GM13976 (cell line): ENCODE results near the gene KRT71.

ENCODE experiments used
- DNase-seq: peaks from one replicate; pipeline ENCODE4 v3.0.0; 2012; ENCODE audit warnings: low spot score
- in situ Hi-C: fragments of 300-500 bp; cut with MboI; formaldehyde crosslinking; loops from one replicate; pipeline ENCODE4 v1.12.0; 2022; ENCODE audit warnings: low sequenced_read_pairs, mixed read lengths, inconsistent platforms; ENCODE audit not compliant: unreplicated experiment
- TF ChIP-seq, protein P1 (sequence below): IDR thresholded peaks from 2 replicates; pipeline ENCODE4 v1.5.1; 2012; ENCODE audit warnings: borderline replicate concordance, mild to moderate bottlenecking; ENCODE audit not compliant: insufficient read depth; ENCODE audit errors: extremely low read depth, missing control alignments, control extremely low read depth

KRT71 gene

DNA sequence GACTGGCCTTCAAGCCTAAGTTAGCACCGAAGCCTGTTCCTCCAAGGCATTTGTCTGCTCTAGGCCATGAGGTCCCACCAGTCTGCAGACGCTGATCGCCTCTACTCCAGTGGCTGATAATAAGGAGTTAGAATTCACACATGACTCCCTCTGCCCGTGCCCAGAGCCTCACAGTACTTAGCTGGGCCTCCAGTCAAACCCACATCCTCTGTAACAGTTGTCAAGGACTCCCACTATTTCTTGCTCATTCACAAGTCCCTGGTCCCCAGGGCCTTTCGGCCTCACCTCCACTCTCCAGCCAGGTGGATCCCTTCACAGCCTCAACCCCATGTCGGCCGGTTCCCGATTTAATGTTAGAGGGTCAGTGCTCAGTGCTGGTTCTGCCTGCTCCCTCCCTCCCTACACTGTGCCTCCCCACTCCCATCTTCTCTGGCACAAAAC lies 26.4 kb downstream of the KRT71 start:
- TF ChIP-seq, protein P1, sequence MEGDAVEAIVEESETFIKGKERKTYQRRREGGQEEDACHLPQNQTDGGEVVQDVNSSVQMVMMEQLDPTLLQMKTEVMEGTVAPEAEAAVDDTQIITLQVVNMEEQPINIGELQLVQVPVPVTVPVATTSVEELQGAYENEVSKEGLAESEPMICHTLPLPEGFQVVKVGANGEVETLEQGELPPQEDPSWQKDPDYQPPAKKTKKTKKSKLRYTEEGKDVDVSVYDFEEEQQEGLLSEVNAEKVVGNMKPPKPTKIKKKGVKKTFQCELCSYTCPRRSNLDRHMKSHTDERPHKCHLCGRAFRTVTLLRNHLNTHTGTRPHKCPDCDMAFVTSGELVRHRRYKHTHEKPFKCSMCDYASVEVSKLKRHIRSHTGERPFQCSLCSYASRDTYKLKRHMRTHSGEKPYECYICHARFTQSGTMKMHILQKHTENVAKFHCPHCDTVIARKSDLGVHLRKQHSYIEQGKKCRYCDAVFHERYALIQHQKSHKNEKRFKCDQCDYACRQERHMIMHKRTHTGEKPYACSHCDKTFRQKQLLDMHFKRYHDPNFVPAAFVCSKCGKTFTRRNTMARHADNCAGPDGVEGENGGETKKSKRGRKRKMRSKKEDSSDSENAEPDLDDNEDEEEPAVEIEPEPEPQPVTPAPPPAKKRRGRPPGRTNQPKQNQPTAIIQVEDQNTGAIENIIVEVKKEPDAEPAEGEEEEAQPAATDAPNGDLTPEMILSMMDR, result no peak
- in situ Hi-C loops, result no loop called here
- DNase-seq, result no peak

DNA sequence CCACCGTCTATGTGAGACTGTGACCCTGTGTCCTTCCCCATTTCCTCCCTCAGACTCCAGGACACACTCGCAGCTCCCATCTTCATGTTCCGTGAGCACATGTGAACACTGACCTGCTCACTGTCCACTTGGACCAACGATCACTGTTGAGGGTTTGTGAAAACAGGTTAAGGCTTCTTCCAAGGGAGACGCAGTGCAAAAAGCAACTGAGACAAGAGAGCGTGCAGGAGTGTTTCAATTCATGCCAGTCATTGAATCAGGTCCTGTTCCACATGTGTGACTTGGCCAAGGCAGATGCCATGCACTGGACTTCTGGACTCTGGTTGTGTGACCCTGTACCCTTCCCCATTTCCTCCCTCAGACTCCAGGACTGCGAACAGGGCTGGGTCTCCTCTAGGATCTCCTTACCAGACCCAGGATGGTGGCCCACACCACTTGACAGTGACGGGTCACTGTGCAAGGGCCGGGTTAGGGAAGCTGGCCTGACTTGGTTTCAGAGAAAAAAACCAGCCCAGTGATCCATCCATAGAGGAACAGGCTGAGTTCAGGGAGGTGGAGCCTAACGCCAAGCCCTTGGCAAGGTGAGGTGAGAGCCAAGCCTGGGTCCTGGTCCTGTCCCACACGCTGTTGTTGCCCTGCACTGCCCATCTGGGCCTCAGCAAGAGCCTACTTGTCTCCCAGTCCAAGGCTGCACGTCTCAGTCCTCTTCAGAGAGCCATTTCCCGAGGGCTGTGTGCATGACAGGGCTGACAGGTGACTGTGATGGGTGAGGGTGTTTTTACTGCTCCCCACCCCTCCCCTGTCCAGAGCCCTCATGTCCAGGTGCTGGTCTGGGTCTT lies 27.1 kb downstream of the KRT71 start:
- no peak for DNase-seq
- TF ChIP-seq, protein P1, result no peak
- in situ Hi-C loops, result no loop called here

DNA sequence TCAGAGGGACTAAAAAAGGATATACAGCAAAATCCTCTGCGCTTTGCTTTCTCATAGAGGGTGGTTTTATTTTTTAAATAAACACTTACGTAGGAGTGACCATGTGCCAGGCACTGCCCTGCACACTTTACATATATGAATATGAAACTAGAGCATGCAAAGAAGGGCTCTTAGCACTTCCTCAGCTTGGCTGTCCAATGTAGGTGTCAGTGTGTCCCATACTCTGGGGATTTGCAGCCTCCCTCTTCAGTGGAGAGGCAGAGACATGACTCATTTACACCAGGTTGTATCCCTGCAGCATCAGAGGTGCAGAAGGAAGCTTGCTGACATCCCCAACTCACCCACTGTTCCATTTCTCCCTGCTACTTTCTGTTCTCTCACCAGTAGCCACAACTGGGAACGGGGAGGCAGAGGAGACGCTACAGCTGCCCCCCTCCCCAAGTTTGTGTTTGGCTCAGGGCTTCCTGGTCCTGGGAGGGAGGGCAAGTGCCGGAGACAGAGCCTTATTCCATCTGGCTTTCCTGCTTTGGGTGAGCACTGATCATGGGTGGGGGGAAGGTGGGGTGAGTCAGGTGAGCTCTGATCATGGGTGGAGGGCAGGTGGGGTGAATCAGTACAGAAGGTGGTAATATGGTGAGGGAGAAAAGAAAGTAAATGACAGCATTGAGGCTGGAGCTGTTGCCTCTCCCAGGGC lies 27.9 kb downstream of the KRT71 start:
- no peak for DNase-seq
- TF ChIP-seq, protein P1, result no peak
- in situ Hi-C loops, result no loop called here

DNA sequence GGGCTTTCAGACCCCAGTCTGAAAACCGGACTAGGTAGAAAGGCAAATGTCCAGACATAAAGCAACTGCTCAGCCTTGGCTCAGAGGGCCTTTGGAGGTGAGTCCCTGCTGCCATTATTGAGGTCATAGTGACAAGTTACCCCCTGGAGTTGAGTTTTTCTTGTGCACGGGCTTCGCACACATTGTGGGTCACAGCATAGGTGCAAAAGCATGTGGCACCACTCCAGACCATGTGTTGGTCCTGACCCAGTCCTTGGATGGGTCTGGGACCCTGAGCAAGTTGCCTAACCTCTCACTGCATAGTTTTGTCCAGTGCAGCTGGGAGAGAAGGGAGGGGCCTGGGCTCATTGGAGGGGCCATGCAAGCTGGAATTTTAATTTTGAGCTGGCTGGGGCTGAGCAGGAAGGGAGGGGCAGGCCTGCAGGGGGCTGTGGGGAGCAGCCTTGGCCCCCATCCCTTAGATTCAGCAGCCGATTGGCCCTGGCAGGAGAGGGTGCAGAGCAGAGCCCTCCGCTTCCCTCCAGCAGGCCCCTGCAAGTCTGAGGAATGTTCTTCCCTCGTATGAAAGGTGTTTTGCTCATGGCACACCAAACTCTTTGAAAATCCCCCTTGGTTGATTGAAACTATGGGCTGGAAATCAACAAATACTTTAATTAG lies 28.6 kb downstream of the KRT71 start:
- in situ Hi-C loops, result no loop called here
- DNase-seq, result no peak
- TF ChIP-seq, protein P1, result no peak

DNA sequence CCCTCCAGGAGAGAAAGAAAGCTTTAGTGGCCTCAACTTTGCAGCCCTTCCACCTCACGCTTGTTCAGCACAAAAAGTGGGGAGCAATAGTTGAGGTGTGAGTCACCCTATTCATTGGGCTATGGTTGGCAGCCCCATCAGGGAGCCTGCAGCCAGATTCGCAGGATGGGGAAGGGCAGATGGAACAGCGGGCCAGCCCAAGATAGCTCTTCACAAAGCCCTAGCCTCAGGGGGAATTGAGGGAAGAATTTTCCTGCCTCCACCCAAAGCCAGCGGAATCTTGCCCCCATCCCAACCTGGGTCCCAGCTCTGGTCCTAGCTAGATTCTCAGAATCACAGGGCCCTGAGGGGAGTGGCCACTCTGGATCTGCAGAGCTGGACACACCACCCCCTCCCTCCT lies 29.1 kb downstream of the KRT71 start:
- in situ Hi-C loops, result no loop called here
- DNase-seq, result no peak
- TF ChIP-seq, protein P1, result no peak

DNA sequence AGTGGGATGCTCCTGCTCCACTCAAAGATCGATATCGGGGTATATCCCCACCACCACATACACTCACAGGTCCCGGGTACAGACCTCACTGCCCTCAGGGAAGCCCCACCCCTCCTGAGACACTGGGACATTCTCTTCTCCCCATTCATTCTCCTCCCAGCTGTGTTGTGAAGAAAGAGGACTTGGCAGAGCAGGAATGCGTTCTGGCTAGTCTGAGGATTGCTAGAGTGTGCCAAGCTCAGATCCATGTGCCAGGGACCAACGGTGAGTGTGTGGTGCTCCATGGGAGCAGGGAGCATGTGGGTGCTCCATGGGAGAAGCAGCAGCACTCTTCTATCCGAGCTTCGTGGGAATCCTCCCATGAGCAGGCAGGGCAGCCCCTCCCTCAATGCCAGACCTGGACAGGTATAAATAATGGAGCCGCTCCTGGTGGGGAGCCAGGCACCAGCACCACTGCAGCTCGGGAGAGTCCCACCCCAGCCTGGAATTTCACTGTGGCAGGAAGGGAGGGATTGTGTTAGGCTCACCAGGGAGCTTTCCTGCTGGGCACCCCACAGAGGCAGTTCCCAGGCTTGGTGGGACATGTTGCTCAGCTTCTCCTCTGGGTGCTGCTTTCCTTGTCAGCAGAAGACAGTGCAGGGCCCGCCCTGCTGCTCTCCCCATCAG lies 30.5 kb downstream of the KRT71 start:
- in situ Hi-C loops, result no loop called here
- TF ChIP-seq, protein P1, result no peak
- DNase-seq, result no peak
